Brain microvascular endothelial cell (primary cell): ENCODE results near the gene SLC38A8.

Source experiments
- DNase-seq: peaks from one replicate; pipeline ENCODE4 v3.0.0-alpha.2; 2020
- H3K27ac ChIP-seq: fragments of 250-450 bp; sonication (Bioruptor Pico); 2 replicates; pipeline ENCODE4 v1.5.1; 2020; ENCODE audit warnings: mild to moderate bottlenecking, moderate library complexity
- H3K27me3 ChIP-seq: fragments of 250-450 bp; sonication (Bioruptor Pico); replicated peaks from 2 replicates; pipeline ENCODE4 v1.5.1; 2020; ENCODE audit warnings: mild to moderate bottlenecking
- H3K36me3 ChIP-seq: fragments of 250-450 bp; sonication (Bioruptor Pico); replicated peaks from 2 replicates; pipeline ENCODE4 v1.5.1; 2020; ENCODE audit warnings: mild to moderate bottlenecking
- H3K4me3 ChIP-seq: 2 replicates; pipeline ENCODE4 v1.5.1; 2011; ENCODE audit warnings: low read depth, mild to moderate bottlenecking, control low read depth, low read length, moderate library complexity
- CTCF ChIP-seq: IDR thresholded peaks from 2 replicates; pipeline ENCODE4 v1.5.1; 2011; ENCODE audit warnings: low read depth, mild to moderate bottlenecking, moderate library complexity, low read length, control low read depth, inconsistent platforms; ENCODE audit errors: missing control alignments
- in situ Hi-C: cut with HindIII; loops from 2 replicates; pipeline ENCODE4 v1.10.0; 2017; ENCODE audit warnings: low sequenced_read_pairs, low pct_ligation_motif_present

SLC38A8 gene

GRCh38 chr16:83980794-83981193 lies 61.8 kb downstream of the SLC38A8 start:
- DNase-seq, result no peak
- Histone ChIP-seq H3K4me3 (no peak overlapping the region), H3K27me3 (no peaks in the 10 kb centered on the region), H3K36me3 (no peaks in the 10 kb centered on the region), H3K27ac (no peak overlapping the region)
- in situ Hi-C loops, result no loop called here
- no peak for TF ChIP-seq CTCF

GRCh38 chr16:83979441-83979840 lies 63.2 kb downstream of the SLC38A8 start:
- in situ Hi-C loops, result no loop called here
- Histone ChIP-seq H3K36me3 (no peaks in the 10 kb centered on the region), H3K27me3 (no peaks in the 10 kb centered on the region), H3K4me3 (no peak overlapping the region), H3K27ac (no peak overlapping the region)
- DNase-seq, result no peak
- no peak for TF ChIP-seq CTCF

GRCh38 chr16:83978401-83978904 lies 64.1 kb downstream of the SLC38A8 start:
- Histone ChIP-seq H3K36me3 (no peaks in the 10 kb centered on the region), H3K27me3 (no peaks in the 10 kb centered on the region), H3K4me3 (no peak overlapping the region), H3K27ac (no peak overlapping the region)
- TF ChIP-seq CTCF, result no peak
- in situ Hi-C loops, result no loop called here
- no peak for DNase-seq

- no peaks in the 10 kb centered on the region for H3K36me3 ChIP-seq
- TF ChIP-seq CTCF, result no peak
- no peaks in the 10 kb centered on the region for H3K27me3 ChIP-seq
- no peak for DNase-seq
- in situ Hi-C loops, result no loop called here
- no peak overlapping the region for H3K4me3 ChIP-seq
- H3K27ac ChIP-seq, result no peak overlapping the region
Measured at GRCh38 chr16:83977056-83977815, 65.4 kb downstream of the SLC38A8 start.

GRCh38 chr16:83975590-83976260 lies 66.9 kb downstream of the SLC38A8 start:
- H3K27me3 ChIP-seq, result no peaks in the 10 kb centered on the region
- no peak for TF ChIP-seq CTCF
- no peak overlapping the region for H3K4me3 ChIP-seq
- H3K36me3 ChIP-seq, result no peaks in the 10 kb centered on the region
- in situ Hi-C loops, result no loop called here
- no peak for DNase-seq
- no peak overlapping the region for H3K27ac ChIP-seq

- H3K27me3 ChIP-seq, result peaks cover 4% of the 10 kb centered on the region
- no peak overlapping the region for H3K4me3 ChIP-seq
- TF ChIP-seq CTCF, result no peak
- no peak overlapping the region for H3K27ac ChIP-seq
- no peaks in the 10 kb centered on the region for H3K36me3 ChIP-seq
- no peak for DNase-seq
- in situ Hi-C loops, result no loop called here
Measured at GRCh38 chr16:83974475-83974874, 68.1 kb downstream of the SLC38A8 start.
